ENCODE data around the gene ATG16L2.

Gene ATG16L2

DNA sequence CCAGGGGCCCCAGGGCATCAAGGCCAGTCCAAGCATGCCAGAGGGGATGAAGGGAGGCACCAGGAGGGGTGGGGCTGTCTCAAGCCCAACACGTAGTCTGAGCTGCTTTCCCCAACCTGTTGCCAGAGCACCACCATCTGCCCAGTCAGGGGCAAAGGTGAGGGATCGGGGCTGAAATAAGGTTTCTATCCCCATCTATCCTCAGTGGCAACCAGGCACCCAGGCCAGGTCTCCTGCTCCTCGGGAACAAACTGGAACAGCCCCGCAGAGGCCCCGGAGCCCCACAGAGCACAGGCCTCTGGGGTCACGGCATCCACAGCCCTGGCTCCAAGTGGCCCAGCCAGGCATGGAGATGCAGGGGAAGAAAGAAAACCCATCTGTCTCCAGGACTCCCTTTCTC, 39.7 kb upstream of the ATG16L2 start:
- H3K4me3 Mint-ChIP-seq: no peak overlapping the region
- peak overlapping the region; percentile 77 for H3K27ac Mint-ChIP-seq
- H3K27me3 Mint-ChIP-seq (ENCODE audit: low read depth, poor library complexity): peaks cover 5% of the 10 kb centered on the region
- H3K4me1 Mint-ChIP-seq: peaks cover 76% of the 10 kb centered on the region
- TF ChIP-seq CTCF (IDR thresholded peaks at IDR 0.05): no peak
- no peak for DNase-seq
- no peaks in the 10 kb centered on the region for H3K9me3 Mint-ChIP-seq
- no peaks in the 10 kb centered on the region for H3K36me3 Mint-ChIP-seq (ENCODE audit: low read depth)

DNA sequence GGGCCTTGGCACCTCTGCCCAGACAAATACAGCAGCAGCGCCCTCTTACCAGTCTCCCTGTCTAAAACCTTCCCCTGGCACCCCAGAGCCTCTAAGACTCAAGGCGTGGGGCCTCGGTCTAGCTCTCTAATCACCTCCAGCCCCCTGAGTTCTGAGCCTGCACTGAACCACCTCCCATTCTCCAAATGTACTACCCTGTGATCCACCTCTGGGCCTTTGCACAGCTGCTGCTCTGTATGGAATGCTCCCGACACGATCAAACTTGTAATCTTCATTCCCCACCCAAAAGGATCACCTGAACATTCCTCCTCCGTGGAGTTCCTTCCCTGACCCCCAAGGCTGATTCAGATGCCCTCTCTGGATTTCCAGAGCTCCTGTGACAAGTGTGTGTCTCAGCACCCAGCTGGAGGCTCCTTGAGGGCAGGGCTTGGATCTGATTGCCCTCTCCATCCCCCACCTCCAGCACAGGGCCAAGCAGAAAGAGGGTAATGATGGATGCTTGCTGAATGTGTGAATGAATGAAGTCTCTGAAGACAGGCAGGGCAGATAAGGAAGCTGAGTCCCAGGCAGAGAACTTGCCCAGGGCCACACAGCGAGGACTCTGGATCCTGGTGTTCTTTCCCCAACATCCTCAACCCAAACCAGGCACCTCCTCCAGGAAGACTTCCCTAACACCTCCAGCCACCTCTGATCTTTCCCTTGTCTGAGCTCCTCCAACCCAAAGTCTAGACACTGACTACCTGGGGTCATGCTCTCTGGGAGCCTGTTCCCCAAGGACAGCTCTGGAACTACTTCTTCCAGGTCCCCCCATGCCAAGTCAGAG, 38.7 kb upstream of the ATG16L2 start:
- no peak overlapping the region for H3K4me3 Mint-ChIP-seq
- peak overlapping the region; percentile 47 for H3K27ac Mint-ChIP-seq
- H3K4me1 Mint-ChIP-seq: peaks cover 81% of the 10 kb centered on the region
- peaks cover 15% of the 10 kb centered on the region for H3K27me3 Mint-ChIP-seq (ENCODE audit: low read depth, poor library complexity)
- no peak for TF ChIP-seq CTCF (IDR thresholded peaks at IDR 0.05)
- H3K9me3 Mint-ChIP-seq: no peaks in the 10 kb centered on the region
- DNase-seq: no peak
- no peaks in the 10 kb centered on the region for H3K36me3 Mint-ChIP-seq (ENCODE audit: low read depth)

GRCh38 chr11:72776117-72776843, 37.9 kb upstream of the ATG16L2 start:
- Mint-ChIP-seq H3K9me3 (no peaks in the 10 kb centered on the region), H3K27ac (peak overlapping the region; percentile 47), H3K4me3 (no peak overlapping the region), H3K27me3 (ENCODE audit: low read depth, poor library complexity) (peaks cover 21% of the 10 kb centered on the region), H3K36me3 (ENCODE audit: low read depth) (no peaks in the 10 kb centered on the region), H3K4me1 (peaks cover 81% of the 10 kb centered on the region)
- TF ChIP-seq CTCF (IDR thresholded peaks at IDR 0.05): no peak
- no peak for DNase-seq

DNA sequence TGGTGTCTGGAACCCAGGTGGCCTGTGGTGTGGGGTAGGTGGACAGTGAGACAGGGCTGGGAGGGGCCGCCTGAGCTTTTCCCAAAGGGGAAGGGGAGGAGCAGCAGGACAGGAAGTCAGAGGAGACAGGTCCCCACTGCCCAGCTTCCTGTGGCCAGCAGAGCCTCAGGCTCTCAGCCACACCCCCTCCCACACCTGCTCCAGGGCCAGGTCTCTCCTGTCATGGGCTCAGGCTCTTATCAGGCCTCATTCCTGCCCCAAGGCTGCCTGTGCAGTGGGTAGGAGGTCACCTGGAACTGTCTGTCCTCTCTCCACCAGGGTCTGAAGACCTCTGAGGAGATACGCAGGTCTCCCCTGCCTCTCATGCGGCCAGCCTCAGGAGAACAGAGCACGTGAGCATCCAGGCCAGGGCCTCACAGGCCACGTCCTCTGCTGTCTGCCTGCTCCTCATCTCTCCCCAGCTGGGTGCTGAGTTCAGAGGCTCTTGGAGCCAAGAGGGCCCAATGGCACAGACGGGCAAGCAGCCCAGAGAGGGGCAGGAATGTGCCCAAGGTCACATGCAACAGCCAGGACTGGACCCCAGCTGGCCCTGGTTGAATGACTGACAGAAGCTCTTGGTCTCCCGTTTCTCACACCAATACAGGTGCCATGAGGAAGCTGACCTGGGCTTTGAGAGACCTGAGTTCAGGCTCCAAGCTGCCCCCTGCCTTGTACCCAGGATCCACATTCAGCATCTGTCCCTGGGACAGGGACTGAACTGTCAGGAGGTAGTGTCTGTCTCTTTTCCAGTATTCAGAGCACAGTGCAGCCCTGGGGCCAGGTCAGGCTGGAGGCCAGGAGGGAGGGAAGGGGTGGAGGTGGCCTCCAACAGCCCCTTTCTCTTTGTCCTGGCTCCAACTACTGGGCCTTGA, 37.1 kb upstream of the ATG16L2 start:
- Mint-ChIP-seq H3K4me3 (no peak overlapping the region), H3K27me3 (ENCODE audit: low read depth, poor library complexity) (peaks cover 24% of the 10 kb centered on the region), H3K27ac (no peak overlapping the region), H3K4me1 (peaks cover 78% of the 10 kb centered on the region), H3K36me3 (ENCODE audit: low read depth) (no peaks in the 10 kb centered on the region), H3K9me3 (no peaks in the 10 kb centered on the region)
- DNase-seq: no peak
- no peak for TF ChIP-seq CTCF (IDR thresholded peaks at IDR 0.05)

- H3K9me3 Mint-ChIP-seq: no peaks in the 10 kb centered on the region
- H3K36me3 Mint-ChIP-seq (ENCODE audit: low read depth): no peaks in the 10 kb centered on the region
- peaks cover 78% of the 10 kb centered on the region for H3K4me1 Mint-ChIP-seq
- no peak for DNase-seq
- no peak for TF ChIP-seq CTCF (IDR thresholded peaks at IDR 0.05)
- H3K4me3 Mint-ChIP-seq: no peak overlapping the region
- H3K27ac Mint-ChIP-seq: no peak overlapping the region
- H3K27me3 Mint-ChIP-seq (ENCODE audit: low read depth, poor library complexity): peaks cover 28% of the 10 kb centered on the region
Observed at GRCh38 chr11:72777755-72778278, 36.4 kb upstream of the ATG16L2 start.

All from nephron progenitor cell (in vitro differentiated cells).